GM12892 (cell line): Measurements from ENCODE around the gene MGAT4A.

Experiments used
- DNase-seq: peaks from one replicate; pipeline ENCODE4 v3.0.0; 2011; ENCODE audit not compliant: insufficient read length
- FAIRE-seq: peaks from 2 replicates; lab custom pipeline; 2011; peaks lifted over from hg19 to GRCh38; lab: Jason Lieb, UNC
- POLR2A ChIP-seq: IDR thresholded peaks from 2 replicates; pipeline ENCODE4 v1.6.1; 2011; ENCODE audit warnings: low read depth, low read length, control low read depth
- POLR2AphosphoS5 ChIP-seq: IDR thresholded peaks from 2 replicates; pipeline ENCODE4 v1.6.1; 2011; ENCODE audit warnings: low read depth, low read length, control low read depth
- TAF1 ChIP-seq: IDR thresholded peaks from 2 replicates; pipeline ENCODE4 v1.6.1; 2011; ENCODE audit warnings: low read depth, mild to moderate bottlenecking, control low read depth, low read length, borderline replicate concordance

MGAT4A gene

GRCh38 chr2:98706591-98706990, 24.3 kb downstream of the MGAT4A start:
- no peak for DNase-seq
- no peak for FAIRE-seq
- no peak for TF ChIP-seq TAF1
- TF ChIP-seq POLR2A: no peak
- TF ChIP-seq POLR2AphosphoS5: no peak

- DNase-seq: no peak
- FAIRE-seq: no peak
- no peak for TF ChIP-seq TAF1
- TF ChIP-seq POLR2AphosphoS5: no peak
- TF ChIP-seq POLR2A: no peak
These were observed 25.7 kb downstream of the MGAT4A start for GRCh38 chr2:98705333-98705617.

GRCh38 chr2:98704499-98705332, 26.2 kb downstream of the MGAT4A start:
- no peak for FAIRE-seq
- no peak for TF ChIP-seq TAF1
- TF ChIP-seq POLR2AphosphoS5: no peak
- no peak for TF ChIP-seq POLR2A
- no peak for DNase-seq

GRCh38 chr2:98703738-98704137, 27.2 kb downstream of the MGAT4A start:
- TF ChIP-seq POLR2A (no peak), TAF1 (no peak), POLR2AphosphoS5 (no peak)
- no peak for FAIRE-seq
- DNase-seq: no peak

- FAIRE-seq: no peak
- DNase-seq: no peak
- TF ChIP-seq TAF1: no peak
- no peak for TF ChIP-seq POLR2AphosphoS5
- TF ChIP-seq POLR2A: no peak
These were observed 27.9 kb downstream of the MGAT4A start for GRCh38 chr2:98702858-98703620.

- DNase-seq (no peak), FAIRE-seq (no peak)
- TF ChIP-seq POLR2A (no peak), POLR2AphosphoS5 (no peak), TAF1 (no peak)
These were observed 28.7 kb downstream of the MGAT4A start for GRCh38 chr2:98702127-98702802.

GRCh38 chr2:98701230-98701629, 29.7 kb downstream of the MGAT4A start:
- FAIRE-seq (peak; percentile 14), DNase-seq (no peak)
- TF ChIP-seq TAF1 (no peak), POLR2AphosphoS5 (no peak), POLR2A (no peak)

GRCh38 chr2:98698896-98699295, 32.0 kb downstream of the MGAT4A start:
- TF ChIP-seq POLR2A (no peak), POLR2AphosphoS5 (no peak), TAF1 (no peak)
- no peak for FAIRE-seq
- DNase-seq: no peak

GRCh38 chr2:98697651-98698337, 33.1 kb downstream of the MGAT4A start:
- no peak for FAIRE-seq
- TF ChIP-seq TAF1: no peak
- no peak for TF ChIP-seq POLR2AphosphoS5
- no peak for TF ChIP-seq POLR2A
- no peak for DNase-seq

GRCh38 chr2:98696200-98696599, 34.7 kb downstream of the MGAT4A start:
- FAIRE-seq (no peak), DNase-seq (no peak)
- no peak for TF ChIP-seq POLR2A

- no peak for TF ChIP-seq TAF1
- no peak for TF ChIP-seq POLR2A
- TF ChIP-seq POLR2AphosphoS5: no peak
- DNase-seq: no peak
- no peak for FAIRE-seq
These were observed 35.7 kb downstream of the MGAT4A start for GRCh38 chr2:98695255-98695654.

- TF ChIP-seq TAF1 (no peak), POLR2A (no peak), POLR2AphosphoS5 (no peak)
- no peak for FAIRE-seq
- no peak for DNase-seq
These were observed 37.5 kb downstream of the MGAT4A start for GRCh38 chr2:98693477-98693876.
